Measurements from ENCODE around the gene RNU1-3. TPM values are rescaled to one million over a fixed set of nuclear protein-coding genes. Genes with fewer than 3 reads are reported as not detected.
"Not testable (repeated sequence)": the region's sequence is repeated elsewhere in the genome, so short reads cannot be mapped to it uniquely, and the experiment has no call there.

RNU1-3 gene
- total and polyA plus RNA-seq, 10 donors = under 0.01 to 8,075 (median 6,234) TPM; not detected in 3

GRCh38 chr1:16707130-16708093 lies 40.7 kb upstream of the RNU1-3 start:
- H3K9me3 ChIP-seq; H3K36me3 ChIP-seq; intact Hi-C loops (cut with DNase I; ENCODE audit: low total_unique reads); DNase-seq; H3K27ac ChIP-seq: not testable (repeated sequence)
- Histone ChIP-seq H3K4me3 (peak overlapping the region in 6 of 8 donors; percentile 5 to 60 (median 34)), H3K4me1 (peaks cover 0 to 11% (median 2%) of the 10 kb centered on the region in 6 donors), H3K27me3 (replicated peaks in 1 of 7) (peaks cover 0 to 35% (median 3%) of the 10 kb centered on the region in 7 donors)
- peak in 5 of 11 experiments; percentile 17 to 30 (median 25) for TF ChIP-seq CTCF (IDR thresholded peaks at IDR 0.05 in 8 of 11, conservative IDR thresholded peaks at IDR 0.05 in 3 of 11)
- 1 to 22% (median 13%) methylated on average over 16 to 67 of the region's 99 CpGs for WGBS, 5 donors

GRCh38 chr1:16706302-16706701 lies 39.6 kb upstream of the RNU1-3 start:
- H3K9me3 ChIP-seq; H3K36me3 ChIP-seq; intact Hi-C loops (cut with DNase I; ENCODE audit: low total_unique reads); H3K4me3 ChIP-seq; H3K27ac ChIP-seq; DNase-seq: not testable (repeated sequence)
- peaks cover 0 to 11% (median 2%) of the 10 kb centered on the region in 6 donors for H3K4me1 ChIP-seq
- H3K27me3 ChIP-seq (replicated peaks in 1 of 7) = peaks cover 0 to 33% (median 3%) of the 10 kb centered on the region in 7 donors
- WGBS, 5 donors = 88 to 100% (median 93%) methylated on average over 2 to 6 of the region's 6 CpGs

GRCh38 chr1:16704502-16705100 lies 37.9 kb upstream of the RNU1-3 start:
- DNase-seq = peak; percentile 34
- H3K27ac ChIP-seq; H3K36me3 ChIP-seq; H3K4me3 ChIP-seq; H3K9me3 ChIP-seq; intact Hi-C loops (cut with DNase I; ENCODE audit: low total_unique reads): not testable (repeated sequence)
- 81 to 100% (median 87%) methylated on average over 1 to 11 of the region's 16 CpGs; no CpG with 5 or more reads in 1 of the 5 donors for WGBS, 5 donors
- Histone ChIP-seq H3K27me3 (replicated peaks in 1 of 7) (peaks cover 0 to 34% (median 3%) of the 10 kb centered on the region in 7 donors), H3K4me1 (peaks cover 0 to 11% (median 2%) of the 10 kb centered on the region in 6 donors)

DNA sequence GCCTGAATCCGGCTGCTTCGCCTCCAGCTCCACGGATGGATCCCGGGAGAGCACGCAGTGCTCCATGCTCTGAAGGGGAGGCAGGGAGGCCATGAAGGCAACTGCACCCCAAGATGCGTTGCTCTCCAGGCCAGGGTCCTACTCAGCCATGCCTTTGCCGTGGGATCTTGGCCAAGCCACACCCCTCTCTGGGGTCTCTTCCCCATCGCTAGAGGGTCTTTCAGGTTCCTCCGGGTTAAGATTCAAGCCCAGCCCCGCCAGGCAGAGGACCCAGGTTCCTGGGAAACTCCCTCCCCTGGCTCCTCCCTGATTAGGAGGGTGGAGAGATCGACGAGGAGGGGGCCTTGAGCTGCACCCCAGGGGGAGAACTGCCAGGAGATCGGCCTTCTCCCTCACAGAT lies 37.3 kb upstream of the RNU1-3 start:
- DNase-seq = peak; percentile 56
- H3K27ac ChIP-seq; H3K9me3 ChIP-seq; H3K4me3 ChIP-seq; intact Hi-C loops (cut with DNase I; ENCODE audit: low total_unique reads); H3K36me3 ChIP-seq: not testable (repeated sequence)
- 71 to 83% (median 74%) methylated on average over 4 to 7 of the region's 13 CpGs for WGBS, 5 donors
- H3K27me3 ChIP-seq (replicated peaks in 1 of 7) = peaks cover 0 to 34% (median 7%) of the 10 kb centered on the region in 7 donors
- peaks cover 0 to 14% (median 2%) of the 10 kb centered on the region in 6 donors for H3K4me1 ChIP-seq

- H3K36me3 ChIP-seq; H3K9me3 ChIP-seq; intact Hi-C loops (cut with DNase I; ENCODE audit: low total_unique reads); H3K27ac ChIP-seq; H3K4me3 ChIP-seq: not testable (repeated sequence)
- Histone ChIP-seq H3K27me3 (replicated peaks in 1 of 7) (peaks cover 0 to 34% (median 7%) of the 10 kb centered on the region in 7 donors), H3K4me1 (peaks cover 0 to 14% (median 2%) of the 10 kb centered on the region in 6 donors)
- whole genome bisulfite sequencing, 5 donors = 29 to 46% (median 36%) methylated on average over 2 to 3 of the region's 5 CpGs; no CpG with 5 or more reads in 1 of the 5 donors
- DNase-seq = peak; percentile 24
- peak in 1 of 11 experiments; percentile 33 for TF ChIP-seq CTCF (IDR thresholded peaks at IDR 0.05 in 8 of 11, conservative IDR thresholded peaks at IDR 0.05 in 3 of 11)
Measured at GRCh38 chr1:16703602-16704001, 36.9 kb upstream of the RNU1-3 start.

Measured in spleen (tissue), 11 donors.